ENCODE data around the gene ATF3. TPM values are rescaled to one million over a fixed set of nuclear protein-coding genes. Genes with fewer than 3 reads are reported as not detected.

ATF3 gene
- total and polyA plus RNA-seq, 9 donors = 7.1 to 59.1 (median 29.5) TPM

GRCh38 chr1:212607913-212608391 lies 609 bp upstream of the ATF3 start:
- Histone ChIP-seq H3K36me3 (ENCODE audit: control insufficient read depth, insufficient read depth, low read length) (no peaks in the 10 kb centered on the region), H3K27me3 (ENCODE audit: control insufficient read depth, insufficient read depth, low read length) (peaks cover 53% of the 10 kb centered on the region), H3K4me3 (ENCODE audit: low read length) (peak overlapping the region; percentile 71), H3K9me3 (replicated peaks; ENCODE audit: control insufficient read depth, low read depth, low read length) (no peaks in the 10 kb centered on the region), H3K4me1 (ENCODE audit: control insufficient read depth, insufficient read depth, low read length) (peaks cover 36% of the 10 kb centered on the region), H3K27ac (ENCODE audit: low read length) (peak overlapping the region; percentile 71)
- WGBS (ENCODE audit: insufficient coverage) = 0% methylated on average over 27 of the region's 39 CpGs
- no peak for DNase-seq

GRCh38 chr1:212608959-212609700 lies 569 bp downstream of the ATF3 start:
- under 1% methylated on average over 50 of the region's 75 CpGs for WGBS (ENCODE audit: insufficient coverage)
- DNase-seq = peak; percentile 71
- peaks cover 50% of the 10 kb centered on the region for H3K27me3 ChIP-seq (ENCODE audit: control insufficient read depth, insufficient read depth, low read length)

GRCh38 chr1:212609701-212610574 lies 1.4 kb downstream of the ATF3 start:
- peaks cover 36% of the 10 kb centered on the region for H3K4me1 ChIP-seq (ENCODE audit: control insufficient read depth, insufficient read depth, low read length)
- H3K36me3 ChIP-seq (ENCODE audit: control insufficient read depth, insufficient read depth, low read length) = peaks cover 2% of the 10 kb centered on the region
- 6% methylated on average over 10 of the region's 20 CpGs for WGBS (ENCODE audit: insufficient coverage)
- H3K4me3 ChIP-seq (ENCODE audit: low read length) = peak overlapping the region; percentile 71
- no peaks in the 10 kb centered on the region for H3K9me3 ChIP-seq (replicated peaks; ENCODE audit: control insufficient read depth, low read depth, low read length)
- peaks cover 41% of the 10 kb centered on the region for H3K27me3 ChIP-seq (ENCODE audit: control insufficient read depth, insufficient read depth, low read length)
- peak; percentile 46 for DNase-seq
- H3K27ac ChIP-seq (ENCODE audit: low read length) = peak overlapping the region; percentile 95

More at GRCh38 chr1:212608959-212609700, 569 bp downstream of the ATF3 start:
- peak overlapping the region; percentile 71 for H3K4me3 ChIP-seq (ENCODE audit: low read length)
- no peaks in the 10 kb centered on the region for H3K9me3 ChIP-seq (replicated peaks; ENCODE audit: control insufficient read depth, low read depth, low read length)
- peak overlapping the region; percentile 95 for H3K27ac ChIP-seq (ENCODE audit: low read length)
- H3K4me1 ChIP-seq (ENCODE audit: control insufficient read depth, insufficient read depth, low read length) = peaks cover 36% of the 10 kb centered on the region
- peaks cover under 1% of the 10 kb centered on the region for H3K36me3 ChIP-seq (ENCODE audit: control insufficient read depth, insufficient read depth, low read length)

GRCh38 chr1:212610575-212610967 lies 2.0 kb downstream of the ATF3 start:
- H3K9me3 ChIP-seq (replicated peaks; ENCODE audit: control insufficient read depth, low read depth, low read length) = no peaks in the 10 kb centered on the region
- H3K4me3 ChIP-seq (ENCODE audit: low read length) = peak overlapping the region; percentile 8
- WGBS (ENCODE audit: insufficient coverage) = 67% methylated on average over 2 of the region's 5 CpGs
- peaks cover 35% of the 10 kb centered on the region for H3K27me3 ChIP-seq (ENCODE audit: control insufficient read depth, insufficient read depth, low read length)
- peaks cover 36% of the 10 kb centered on the region for H3K4me1 ChIP-seq (ENCODE audit: control insufficient read depth, insufficient read depth, low read length)
- H3K36me3 ChIP-seq (ENCODE audit: control insufficient read depth, insufficient read depth, low read length) = peaks cover 8% of the 10 kb centered on the region
- H3K27ac ChIP-seq (ENCODE audit: low read length) = no peak overlapping the region
- no peak for DNase-seq

GRCh38 chr1:212611000-212611948 lies 2.7 kb downstream of the ATF3 start:
- no peak for DNase-seq
- no peak overlapping the region for H3K27ac ChIP-seq (ENCODE audit: low read length)
- peaks cover 36% of the 10 kb centered on the region for H3K4me1 ChIP-seq (ENCODE audit: control insufficient read depth, insufficient read depth, low read length)
- no peak overlapping the region for H3K4me3 ChIP-seq (ENCODE audit: low read length)
- no peaks in the 10 kb centered on the region for H3K9me3 ChIP-seq (replicated peaks; ENCODE audit: control insufficient read depth, low read depth, low read length)
- peaks cover 28% of the 10 kb centered on the region for H3K27me3 ChIP-seq (ENCODE audit: control insufficient read depth, insufficient read depth, low read length)
- WGBS (ENCODE audit: insufficient coverage) = 91% methylated on average over 1 of the region's 2 CpGs
- H3K36me3 ChIP-seq (ENCODE audit: control insufficient read depth, insufficient read depth, low read length) = peaks cover 12% of the 10 kb centered on the region

GRCh38 chr1:212612041-212612961 lies 3.7 kb downstream of the ATF3 start:
- Histone ChIP-seq H3K4me1 (ENCODE audit: control insufficient read depth, insufficient read depth, low read length) (peaks cover 26% of the 10 kb centered on the region), H3K27ac (ENCODE audit: low read length) (no peak overlapping the region), H3K4me3 (ENCODE audit: low read length) (no peak overlapping the region), H3K27me3 (ENCODE audit: control insufficient read depth, insufficient read depth, low read length) (peaks cover 18% of the 10 kb centered on the region), H3K36me3 (ENCODE audit: control insufficient read depth, insufficient read depth, low read length) (peaks cover 21% of the 10 kb centered on the region), H3K9me3 (replicated peaks; ENCODE audit: control insufficient read depth, low read depth, low read length) (no peaks in the 10 kb centered on the region)
- WGBS (ENCODE audit: insufficient coverage) = 61% methylated on average over 4 of the region's 8 CpGs
- no peak for DNase-seq

- Histone ChIP-seq H3K27ac (ENCODE audit: low read length) (no peak overlapping the region), H3K36me3 (ENCODE audit: control insufficient read depth, insufficient read depth, low read length) (peaks cover 32% of the 10 kb centered on the region)
- 100% methylated on average over 1 of the region's 8 CpGs for WGBS (ENCODE audit: insufficient coverage)
Measured at GRCh38 chr1:212613440-212614335, 5.1 kb downstream of the ATF3 start.

GRCh38 chr1:212614453-212615200 lies 6.1 kb downstream of the ATF3 start:
- no peak for DNase-seq
- Histone ChIP-seq H3K27me3 (ENCODE audit: control insufficient read depth, insufficient read depth, low read length) (peaks cover 8% of the 10 kb centered on the region), H3K27ac (ENCODE audit: low read length) (no peak overlapping the region), H3K4me1 (ENCODE audit: control insufficient read depth, insufficient read depth, low read length) (peaks cover 15% of the 10 kb centered on the region), H3K36me3 (ENCODE audit: control insufficient read depth, insufficient read depth, low read length) (peaks cover 41% of the 10 kb centered on the region), H3K9me3 (replicated peaks; ENCODE audit: control insufficient read depth, low read depth, low read length) (no peaks in the 10 kb centered on the region), H3K4me3 (ENCODE audit: low read length) (no peak overlapping the region)
- 81% methylated on average over 4 of the region's 5 CpGs for WGBS (ENCODE audit: insufficient coverage)

More at GRCh38 chr1:212613440-212614335, 5.1 kb downstream of the ATF3 start:
- Histone ChIP-seq H3K27me3 (ENCODE audit: control insufficient read depth, insufficient read depth, low read length) (peaks cover 8% of the 10 kb centered on the region), H3K4me1 (ENCODE audit: control insufficient read depth, insufficient read depth, low read length) (peaks cover 16% of the 10 kb centered on the region), H3K4me3 (ENCODE audit: low read length) (no peak overlapping the region), H3K9me3 (replicated peaks; ENCODE audit: control insufficient read depth, low read depth, low read length) (no peaks in the 10 kb centered on the region)
- DNase-seq = no peak
